H1 (cell line): Measurements from ENCODE around the gene RARA. TPM values are rescaled to one million over a fixed set of nuclear protein-coding genes. Genes with fewer than 3 reads are reported as not detected.
A peak's percentile ranks its signal among the peaks of the same experiment; 100 is the strongest.

Experiments used
- CTCF ChIA-PET: fragments of 300-600 bp; sonication (Branson Sonifier 250); formaldehyde crosslinking; loops from one replicate; lab custom pipeline; 2021; ENCODE audit not compliant: partially characterized antibody; lab: Charles Lee
- POLR2A ChIA-PET: fragments of 300-600 bp; sonication (Branson Sonifier 250); formaldehyde crosslinking; loops from one replicate; lab custom pipeline; 2021; ENCODE audit warnings: inconsistent platforms; ENCODE audit not compliant: partially characterized antibody; lab: Charles Lee
- DNase-seq, 2 experiments: peaks; one replicate each; pipeline versions ENCODE4 v3.0.0 to v3.0.0-alpha.2; 2010 to 2022; ENCODE audit warnings: low spot score in 2 of 2, low read depth in 1 of 2, mixed read lengths in 1 of 2
- FAIRE-seq: peaks from 2 replicates; lab custom pipeline; 2011; peaks lifted over from hg19 to GRCh38; lab: Jason Lieb, UNC
- H2AFZ ChIP-seq: 2 replicates; pipeline ENCODE4 v1.8.1; 2012; ENCODE audit warnings: low read length, inconsistent platforms
- H2AK5ac ChIP-seq: 2 replicates; pipeline ENCODE4 v1.6.1; 2013; ENCODE audit warnings: low read depth, low read length
- H2BK120ac ChIP-seq: replicated peaks from 2 replicates; pipeline ENCODE3; 2013; ENCODE audit warnings: low read depth, low read length, inconsistent platforms
- H2BK12ac ChIP-seq: 2 replicates; pipeline ENCODE4 v1.6.1; 2013; ENCODE audit warnings: low read depth, low read length
- H2BK15ac ChIP-seq: 2 replicates; pipeline ENCODE4 v1.6.1; 2013; ENCODE audit warnings: low read length
- H2BK20ac ChIP-seq: 2 replicates; pipeline ENCODE4 v1.6.1; 2013; ENCODE audit warnings: low read length
- H2BK5ac ChIP-seq: 2 replicates; pipeline ENCODE4 v1.6.1; 2013; ENCODE audit warnings: low read depth, low read length
- H3K14ac ChIP-seq: 2 replicates; pipeline ENCODE4 v1.6.1; 2013; ENCODE audit warnings: inconsistent platforms; ENCODE audit not compliant: insufficient read length
- H3K18ac ChIP-seq: 2 replicates; pipeline ENCODE4 v1.6.1; 2013; ENCODE audit warnings: low read length; ENCODE audit errors: extremely low read depth
- H3K23ac ChIP-seq: 2 replicates; pipeline ENCODE4 v1.6.1; 2013; ENCODE audit warnings: inconsistent platforms; ENCODE audit not compliant: insufficient read length
- H3K23me2 ChIP-seq: 2 replicates; pipeline ENCODE4 v1.6.1; 2013; ENCODE audit warnings: low read depth, low read length
- H3K27ac ChIP-seq: 2 replicates; pipeline ENCODE4 v1.6.1; 2011; ENCODE audit warnings: low read depth, low read length, inconsistent platforms
- H3K27me3 ChIP-seq, 4 experiments: replicated peaks in 1 of 4; 1 replicate in 1 of 4; 2 replicates in 3 of 4; pipeline versions ENCODE4 v1.6.1 to v1.8.1; 2011 to 2013; ENCODE audit warnings: low read length in 3 of 4, mild to moderate bottlenecking in 3 of 4, inconsistent platforms in 2 of 4, mixed read lengths in 2 of 4, moderate library complexity in 1 of 4; ENCODE audit not compliant: control insufficient read depth in 3 of 4, insufficient read depth in 3 of 4; ENCODE audit errors: extremely low read depth in 1 of 4
- H3K36me3 ChIP-seq, 4 experiments: 2 replicates each; pipeline versions ENCODE4 v1.6.1 to v1.8.1; 2011 to 2013; ENCODE audit warnings: mild to moderate bottlenecking in 4 of 4, low read length in 3 of 4, moderate library complexity in 2 of 4, control low read depth in 1 of 4, inconsistent platforms in 1 of 4; ENCODE audit not compliant: insufficient read depth in 4 of 4, control insufficient read depth in 2 of 4
- H3K4ac ChIP-seq: replicated peaks from 2 replicates; pipeline ENCODE3; 2013; ENCODE audit warnings: low read length, low read depth, mixed read lengths, inconsistent platforms; ENCODE audit not compliant: insufficient read length
- H3K4me1 ChIP-seq, 4 experiments: replicated peaks in 1 of 4; 1 replicate in 1 of 4; 2 replicates in 3 of 4; pipeline versions ENCODE4 v1.6.1 to v1.8.1; 2011 to 2013; ENCODE audit warnings: low read length in 3 of 4, inconsistent platforms in 2 of 4, mixed read lengths in 1 of 4; ENCODE audit not compliant: insufficient read depth in 4 of 4, control insufficient read depth in 3 of 4
- H3K4me2 ChIP-seq, 2 experiments: 2 replicates each; pipeline versions ENCODE4 v1.6.1 to v1.8.1; 2011 to 2013; ENCODE audit warnings: low read depth in 2 of 2, low read length in 2 of 2, control low read depth in 1 of 2, inconsistent platforms in 1 of 2, mild to moderate bottlenecking in 1 of 2; ENCODE audit not compliant: insufficient read depth in 1 of 2
- H3K4me3 ChIP-seq, 4 experiments: fragments of 200-600, 300-600 bp in 1 of 4; sonication (generic), shearing (Covaris generic), sonication (Bioruptor Twin) in 1 of 4; 2 replicates each; pipeline versions ENCODE4 v1.5.1 to v1.8.1; 2011 to 2016; ENCODE audit warnings: low read length in 4 of 4, low read depth in 3 of 4, control low read depth in 2 of 4, inconsistent platforms in 2 of 4, mild to moderate bottlenecking in 2 of 4, mixed read lengths in 1 of 4, moderate library complexity in 1 of 4; ENCODE audit not compliant: insufficient read depth in 2 of 4; ENCODE audit errors: extremely low read depth in 1 of 4
- H3K56ac ChIP-seq: replicated peaks from 2 replicates; pipeline ENCODE3; 2013; ENCODE audit warnings: low read depth, mild to moderate bottlenecking, mixed read lengths, low read length, inconsistent platforms; ENCODE audit not compliant: insufficient read length
- H3K79me1 ChIP-seq: 2 replicates; pipeline ENCODE4 v1.6.1; 2013; ENCODE audit warnings: low read depth, low read length, control low read depth
- H3K79me2 ChIP-seq, 2 experiments: 2 replicates each; pipeline versions ENCODE4 v1.6.1 to v1.8.1; 2012 to 2013; ENCODE audit warnings: low read length in 2 of 2, mild to moderate bottlenecking in 2 of 2, inconsistent platforms in 1 of 2; ENCODE audit not compliant: insufficient read depth in 2 of 2, control insufficient read depth in 1 of 2
- H3K9ac ChIP-seq, 4 experiments: replicated peaks in 1 of 4; 1 replicate in 1 of 4; 2 replicates in 3 of 4; pipeline versions ENCODE4 v1.6.1 to v1.8.1; 2011 to 2013; ENCODE audit warnings: low read depth in 3 of 4, low read length in 3 of 4, control low read depth in 2 of 4, mild to moderate bottlenecking in 2 of 4, moderate library complexity in 2 of 4, inconsistent platforms in 1 of 4; ENCODE audit errors: extremely low read depth in 1 of 4
- H3K9me3 ChIP-seq, 2 experiments: 2 replicates each; pipeline versions ENCODE4 v1.6.1 to v1.8.1; 2012 to 2013; ENCODE audit warnings: mild to moderate bottlenecking in 2 of 2, moderate library complexity in 2 of 2, control low read depth in 1 of 2, inconsistent platforms in 1 of 2, low read depth in 1 of 2, low read length in 1 of 2, mixed read lengths in 1 of 2; ENCODE audit not compliant: insufficient read depth in 2 of 2
- H4K20me1 ChIP-seq, 2 experiments: replicated peaks in 1 of 2; 2 replicates each; pipeline versions ENCODE3 to v1.8.1; 2011 to 2013; ENCODE audit warnings: inconsistent platforms in 2 of 2, low read length in 2 of 2, mild to moderate bottlenecking in 1 of 2; ENCODE audit not compliant: insufficient read depth in 2 of 2, control insufficient read depth in 1 of 2
- H4K5ac ChIP-seq: 2 replicates; pipeline ENCODE4 v1.6.1; 2013; ENCODE audit warnings: low read length, low read depth, mixed read lengths, inconsistent platforms; ENCODE audit not compliant: insufficient read length
- H4K8ac ChIP-seq: 2 replicates; pipeline ENCODE4 v1.8.0; 2013; ENCODE audit warnings: mild to moderate bottlenecking, moderate library complexity, low read length, inconsistent platforms; ENCODE audit not compliant: insufficient read depth; ENCODE audit errors: extremely low read depth
- H4K91ac ChIP-seq: replicated peaks from 2 replicates; pipeline ENCODE3; 2013; ENCODE audit warnings: low read length, mixed read lengths, inconsistent platforms; ENCODE audit not compliant: insufficient read length
- BACH1 ChIP-seq: IDR thresholded peaks from 2 replicates; pipeline ENCODE4 v1.6.1; 2012; ENCODE audit warnings: low read length, improper control_type of control experiment
- BRCA1 ChIP-seq: IDR thresholded peaks from 2 replicates; pipeline ENCODE4 v1.6.1; 2012; ENCODE audit warnings: low read depth, low read length, improper control_type of control experiment
- CHD2 ChIP-seq: IDR thresholded peaks from 2 replicates; pipeline ENCODE4 v1.6.1; 2012; ENCODE audit warnings: low read length, improper control_type of control experiment
- E2F6 ChIP-seq: IDR thresholded peaks from 2 replicates; pipeline ENCODE4 v1.6.1; 2012; ENCODE audit warnings: inconsistent platforms
- MAX ChIP-seq: IDR thresholded peaks from 2 replicates; pipeline ENCODE4 v1.6.1; 2012; ENCODE audit warnings: inconsistent platforms
- SRF ChIP-seq: IDR thresholded peaks from 2 replicates; pipeline ENCODE4 v1.6.1; 2011; ENCODE audit warnings: mild to moderate bottlenecking, low read depth, low read length, moderate library complexity
- WGBS, 2 experiments: shearing (Covaris generic) in 1 of 2; methylation state at CpG; one replicate each; pipeline versions ENCODE4 v1.1.6 to v1.1.7; 2013 to 2015; ENCODE audit warnings: low lambda C conversion rate in 2 of 2, mixed read lengths in 2 of 2, inconsistent platforms in 1 of 2, low coverage in 1 of 2, missing lambda C conversion rate in 1 of 2; ENCODE audit not compliant: insufficient replicate concordance in 2 of 2, insufficient coverage in 1 of 2, insufficient read length in 1 of 2; ENCODE audit errors: extremely low coverage in 1 of 2, missing lambda C conversion rate in 1 of 2; 5-methylcytosine and 5-hydroxymethylcytosine counted together
- polyA plus RNA-seq, 7 experiments: library from polyadenylated mRNA; depleted of rRNA in 3 of 7; stranded (reverse) in 5 of 7; unstranded in 2 of 7; fragments of >200 nt in 5 of 7; fragments of 200-250 nt in 2 of 7; gene quantifications; 1 replicate in 5 of 7; 2 replicates in 1 of 7; 4 replicates in 1 of 7; pipeline versions ENCODE4 v1.2.1 to v1.2.3, GENCODE V29; 2011 to 2013; ENCODE audit warnings: missing spikeins in 2 of 7, mixed read lengths in 2 of 7
- total RNA-seq: library from RNA; stranded (reverse); fragmentation: NEBNext Ultra II Directional; extraction: Animal tissue kit (Norgen Biotek cat#: 25700); gene quantifications from 2 replicates; pipeline ENCODE4 v1.2.1, GENCODE V29; 2021
- TF ChIP-seq, protein P1 (sequence below), 3 experiments: IDR thresholded peaks; 1 replicate in 2 of 3; 2 replicates in 1 of 3; pipeline versions ENCODE4 v1.5.1 to v1.6.1; 2011; ENCODE audit warnings: low read length in 3 of 3, mild to moderate bottlenecking in 3 of 3, inconsistent platforms in 2 of 3, low read depth in 1 of 3, moderate library complexity in 1 of 3; ENCODE audit not compliant: insufficient read depth in 1 of 3; ENCODE audit errors: control extremely low read depth in 1 of 3

RARA gene
- total and polyA plus RNA-seq, 2 of the 8 experiments (the other 6 are each of a cell fraction or from before 2014, with no cell fraction given), result 4.4 to 16.5 TPM

- WGBS, 2 experiments, result 3% methylated on average over 59 of the region's 70 CpGs; no CpG with 5 or more reads in 1 of the 2 experiments
- H2AK5ac ChIP-seq, result no peak overlapping the region
- DNase-seq (peak; percentile 81 to 88), FAIRE-seq (peak; percentile 45)
- no peak overlapping the region for H3K56ac ChIP-seq
- H3K27ac ChIP-seq, result no peak overlapping the region
- H3K79me1 ChIP-seq, result peaks cover 9% of the 10 kb centered on the region
- H3K4me2 ChIP-seq, result peak overlapping the region; percentile 75 to 97
- H3K27me3 ChIP-seq, result peaks cover 0 to 30% (median 16%) of the 10 kb centered on the region in 4 experiments; a peak in 5 of 7 replicates
- H3K23me2 ChIP-seq, result peaks cover 18% of the 10 kb centered on the region
- H3K14ac ChIP-seq, result no peak overlapping the region
- H3K23ac ChIP-seq, result no peak overlapping the region
- no peak overlapping the region for H4K5ac ChIP-seq
- H3K4ac ChIP-seq, result no peak overlapping the region
- H3K4me3 ChIP-seq, result peak overlapping the region; percentile 55 to 81 (median 71)
- H2BK20ac ChIP-seq, result no peak overlapping the region
- H3K9ac ChIP-seq, result peak overlapping the region in 1 of 4 experiments; percentile 6; a peak in 1 of 7 replicates
- no peak overlapping the region for H2BK15ac ChIP-seq
- no peak overlapping the region for H2AFZ ChIP-seq
- H4K8ac ChIP-seq, result peak overlapping the region; percentile 60
- ChIA-PET CTCF (interaction anchor here (0.9 to 39.2 kb wide), 17 partner anchors 8 to 253 kb away, joined by 3 to 1198 read pairs (median 5); partner anchors contain the start of genes GJD3 and RARA), POLR2A (interaction anchor here (0.7 to 30.6 kb wide), 8 partner anchors 8 to 297 kb away, joined by 3 to 570 read pairs (median 3); partner anchors contain the start of genes CDC6, GJD3 and RARA)
- H4K20me1 ChIP-seq, result peaks cover 15 to 24% of the 10 kb centered on the region in 2 experiments
- H4K91ac ChIP-seq, result no peak overlapping the region
- no peak overlapping the region for H2BK5ac ChIP-seq
- H2BK12ac ChIP-seq, result 0 out of 2 replicates have a peak overlapping the region, but pooled peaks have one; percentile 39
- H3K36me3 ChIP-seq, result no peaks in the 10 kb centered on the region
- no peak overlapping the region for H2BK120ac ChIP-seq
- peaks cover 0 to 20% of the 10 kb centered on the region in 2 experiments; a peak in 2 of 4 replicates for H3K79me2 ChIP-seq
- H3K9me3 ChIP-seq, result no peaks in the 10 kb centered on the region
- H3K4me1 ChIP-seq, result peaks cover 0 to 40% (median 30%) of the 10 kb centered on the region in 4 experiments; a peak in 6 of 7 replicates
- H3K18ac ChIP-seq, result peak overlapping the region; percentile 95
- TF ChIP-seq, protein P1, sequence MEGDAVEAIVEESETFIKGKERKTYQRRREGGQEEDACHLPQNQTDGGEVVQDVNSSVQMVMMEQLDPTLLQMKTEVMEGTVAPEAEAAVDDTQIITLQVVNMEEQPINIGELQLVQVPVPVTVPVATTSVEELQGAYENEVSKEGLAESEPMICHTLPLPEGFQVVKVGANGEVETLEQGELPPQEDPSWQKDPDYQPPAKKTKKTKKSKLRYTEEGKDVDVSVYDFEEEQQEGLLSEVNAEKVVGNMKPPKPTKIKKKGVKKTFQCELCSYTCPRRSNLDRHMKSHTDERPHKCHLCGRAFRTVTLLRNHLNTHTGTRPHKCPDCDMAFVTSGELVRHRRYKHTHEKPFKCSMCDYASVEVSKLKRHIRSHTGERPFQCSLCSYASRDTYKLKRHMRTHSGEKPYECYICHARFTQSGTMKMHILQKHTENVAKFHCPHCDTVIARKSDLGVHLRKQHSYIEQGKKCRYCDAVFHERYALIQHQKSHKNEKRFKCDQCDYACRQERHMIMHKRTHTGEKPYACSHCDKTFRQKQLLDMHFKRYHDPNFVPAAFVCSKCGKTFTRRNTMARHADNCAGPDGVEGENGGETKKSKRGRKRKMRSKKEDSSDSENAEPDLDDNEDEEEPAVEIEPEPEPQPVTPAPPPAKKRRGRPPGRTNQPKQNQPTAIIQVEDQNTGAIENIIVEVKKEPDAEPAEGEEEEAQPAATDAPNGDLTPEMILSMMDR (IDR thresholded peaks at IDR 0.05; ENCODE audit: control extremely low read depth in 1 of 3, insufficient read depth in 1 of 3, low read depth in 1 of 3, low read length in 3 of 3), result no peak
- TF ChIP-seq E2F6, result peak; percentile 69
- no peak for TF ChIP-seq CHD2
- peak; percentile 80 for TF ChIP-seq MAX
- TF ChIP-seq BRCA1, result no peak
- no peak for TF ChIP-seq SRF
- no peak for TF ChIP-seq BACH1
Measured at GRCh38 chr17:40317880-40318829, 9.2 kb downstream of the RARA start.
